Smooth muscle cell (in vitro differentiated cells): ENCODE results near the gene LAG3. TPM values are rescaled to one million over a fixed set of nuclear protein-coding genes. Genes with fewer than 3 reads are reported as not detected.

ENCODE experiments used
- DNase-seq: peaks from one replicate; lab custom pipeline; 2025; ENCODE audit not compliant: unreplicated experiment; lab: John Stamatoyannopoulos, UW
- H2AFZ ChIP-seq: fragments of 200-600 bp; sonication (generic); 2 replicates; pipeline ENCODE4 v1.6.0; 2016; ENCODE audit warnings: antibody characterized with exemption, low read depth, mild to moderate bottlenecking
- H3F3A ChIP-seq: fragments of 200-600 bp; sonication (generic); 2 replicates; pipeline ENCODE4 v1.6.0; 2017; ENCODE audit warnings: antibody characterized with exemption, low read depth
- H3K27ac ChIP-seq: fragments of 200-600 bp; sonication (generic); 2 replicates; pipeline ENCODE4 v1.5.1; 2016; ENCODE audit warnings: low read depth, mild to moderate bottlenecking
- H3K27me3 ChIP-seq: fragments of 200-600 bp; sonication (generic); 2 replicates; pipeline ENCODE4 v1.6.1; 2016; ENCODE audit warnings: low read depth, mild to moderate bottlenecking
- H3K36me3 ChIP-seq: fragments of 200-600 bp; sonication (generic); 2 replicates; pipeline ENCODE4 v1.5.1; 2016; ENCODE audit warnings: low read depth
- H3K4me1 ChIP-seq: fragments of 200-600 bp; sonication (generic); 2 replicates; pipeline ENCODE4 v1.5.1; 2016; ENCODE audit warnings: low read depth
- H3K4me2 ChIP-seq: fragments of 200-600 bp; sonication (generic); 2 replicates; pipeline ENCODE4 v1.6.0; 2016; ENCODE audit warnings: mild to moderate bottlenecking
- H3K4me3 ChIP-seq: fragments of 200-600 bp; sonication (generic); 2 replicates; pipeline ENCODE4 v1.5.1; 2016; ENCODE audit warnings: mild to moderate bottlenecking
- H3K79me2 ChIP-seq: fragments of 200-600 bp; sonication (generic); 2 replicates; pipeline ENCODE4 v1.6.0; 2016; ENCODE audit warnings: low read depth, mild to moderate bottlenecking
- H3K9ac ChIP-seq: fragments of 200-600 bp; sonication (generic); 2 replicates; pipeline ENCODE4 v1.6.0; 2016; ENCODE audit warnings: low read depth
- H3K9me3 ChIP-seq: fragments of 200-600 bp; sonication (generic); replicated peaks from 2 replicates; pipeline ENCODE4 v1.5.1; 2016; ENCODE audit warnings: low read depth
- H4K20me1 ChIP-seq: fragments of 200-600 bp; sonication (generic); 2 replicates; pipeline ENCODE4 v1.6.0; 2016; ENCODE audit warnings: low read depth
- CTCF ChIP-seq: fragments of 200-600 bp; sonication (generic); IDR thresholded peaks from 2 replicates; pipeline ENCODE4 v1.5.1; 2017; ENCODE audit warnings: borderline replicate concordance, mild to moderate bottlenecking, antibody characterized with exemption; ENCODE audit not compliant: insufficient read depth, poor library complexity, severe bottlenecking
- WGBS: methylation state at CpG from one replicate; pipeline ENCODE4 v1.1.7; 2016; ENCODE audit warnings: low lambda C conversion rate; 5-methylcytosine and 5-hydroxymethylcytosine counted together
- polyA plus RNA-seq: library from polyadenylated mRNA; unstranded; fragments of >200 nt; fragmentation: Nextera tagmentation; extraction: Ambion mirVana; gene quantifications from 2 replicates; pipeline ENCODE4 v1.2.1, GENCODE V29; 2016
- total RNA-seq: library from RNA; depleted of rRNA; stranded (reverse); fragments of >200 nt; gene quantifications from 2 replicates; pipeline ENCODE4 v1.2.3, GENCODE V29; 2014

Gene LAG3
- total and polyA plus RNA-seq, 2 experiments from 2014 or later = 0.18 to 1.7 TPM

- H3K4me3 ChIP-seq = peak overlapping the region; percentile 25
- 2% methylated on average over 9 of the region's 16 CpGs for WGBS
- peak overlapping the region; percentile 84 for H3K27ac ChIP-seq
- DNase-seq = peak; percentile 91
- H3K27me3 ChIP-seq = no peaks in the 10 kb centered on the region
- H3K36me3 ChIP-seq = no peaks in the 10 kb centered on the region
- H3K9me3 ChIP-seq = no peaks in the 10 kb centered on the region
- no peak for TF ChIP-seq CTCF
- peak overlapping the region; percentile 86 for H2AFZ ChIP-seq
- H3K9ac ChIP-seq = no peak overlapping the region
- H4K20me1 ChIP-seq = peaks cover 24% of the 10 kb centered on the region
- H3K4me1 ChIP-seq = peaks cover 41% of the 10 kb centered on the region
- peaks cover 22% of the 10 kb centered on the region for H3K79me2 ChIP-seq
- peak overlapping the region; percentile 99 for H3K4me2 ChIP-seq
- peaks cover 23% of the 10 kb centered on the region for H3F3A ChIP-seq
Observed at GRCh38 chr12:6764011-6764828, 8.1 kb upstream of the LAG3 start.

GRCh38 chr12:6765048-6765633, 7.2 kb upstream of the LAG3 start:
- Histone ChIP-seq H2AFZ (no peak overlapping the region), H3K9ac (no peak overlapping the region), H3K36me3 (no peaks in the 10 kb centered on the region), H3K27me3 (no peaks in the 10 kb centered on the region), H3K4me2 (peak overlapping the region; percentile 99), H3K4me3 (peak overlapping the region; percentile 94), H3F3A (peaks cover 23% of the 10 kb centered on the region), H3K4me1 (peaks cover 44% of the 10 kb centered on the region), H3K9me3 (no peaks in the 10 kb centered on the region), H3K27ac (peak overlapping the region; percentile 84), H4K20me1 (peaks cover 34% of the 10 kb centered on the region), H3K79me2 (peaks cover 22% of the 10 kb centered on the region)
- DNase-seq = no peak
- WGBS = 23% methylated on average over 7 of the region's 7 CpGs
- TF ChIP-seq CTCF = no peak

GRCh38 chr12:6765634-6766581, 6.4 kb upstream of the LAG3 start, which contains the start of gene PTMS:
TSS of gene PTMS (plus strand) at chr12:6766363. CDS start at chr12:6766706, 343 bp downstream.
- Histone ChIP-seq H3K9me3 (no peaks in the 10 kb centered on the region), H3K4me2 (peak within 1 kb of the TSS; percentile 99), H2AFZ (peak within 1 kb of the TSS; percentile 87), H3K4me3 (peak within 1 kb of the TSS; percentile 94), H3K27me3 (no peaks in the 10 kb centered on the region), H4K20me1 (peaks cover 41% of the 10 kb centered on the region), H3K79me2 (peaks cover 22% of the 10 kb centered on the region), H3K36me3 (no peaks in the 10 kb centered on the region), H3K4me1 (peaks cover 46% of the 10 kb centered on the region), H3K27ac (peak within 1 kb of the TSS; percentile 84), H3K9ac (peak within 1 kb of the TSS; percentile 79), H3F3A (peaks cover 26% of the 10 kb centered on the region)
- TF ChIP-seq CTCF = no peak
- WGBS = 6% methylated on average over 14 of the region's 63 CpGs
- peak; percentile 38 for DNase-seq
